ENCODE results near the gene MGAT5.

MGAT5 gene

DNA sequence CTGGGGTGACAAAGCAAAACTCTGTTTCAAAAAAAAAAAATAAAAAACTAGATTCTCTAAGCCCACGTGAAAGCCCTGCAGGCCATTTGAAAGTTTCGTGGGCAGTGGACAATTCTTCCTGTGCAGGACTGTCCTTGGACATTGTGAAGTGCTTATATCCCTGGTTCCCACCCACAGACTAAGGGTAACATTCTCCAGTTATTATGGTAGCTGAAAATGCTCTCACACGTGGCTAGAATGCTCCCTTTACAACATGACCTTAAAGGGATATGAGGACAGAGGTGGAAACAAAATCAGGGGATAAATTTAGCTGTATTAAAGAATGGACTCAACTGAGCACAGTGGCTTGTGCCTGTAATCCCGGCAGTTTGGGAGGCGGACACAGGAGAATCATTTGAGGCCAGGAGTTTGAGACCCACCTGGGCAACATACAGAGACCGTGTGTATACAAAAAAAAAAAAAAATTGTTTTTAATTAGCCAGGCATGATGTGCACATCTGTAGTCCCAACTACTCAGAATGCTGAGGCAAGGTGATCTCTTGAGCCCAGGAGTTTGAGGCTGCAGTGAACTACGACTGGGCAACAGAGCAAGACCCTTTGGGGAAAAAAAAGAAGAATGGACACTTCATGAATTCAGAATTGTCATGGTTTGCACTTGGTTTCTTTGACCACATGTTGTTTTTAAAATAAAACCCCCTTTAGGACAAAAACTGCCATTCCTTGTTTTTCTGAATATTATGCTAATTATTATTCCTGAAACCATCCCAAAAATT, 167.9 kb downstream of the MGAT5 start:
- no peak for DNase-seq (ENCODE audit: low spot score)

GRCh38 chr2:134425724-134426496, 172.0 kb downstream of the MGAT5 start:
- peak; percentile 63 for DNase-seq (ENCODE audit: low spot score)

DNA sequence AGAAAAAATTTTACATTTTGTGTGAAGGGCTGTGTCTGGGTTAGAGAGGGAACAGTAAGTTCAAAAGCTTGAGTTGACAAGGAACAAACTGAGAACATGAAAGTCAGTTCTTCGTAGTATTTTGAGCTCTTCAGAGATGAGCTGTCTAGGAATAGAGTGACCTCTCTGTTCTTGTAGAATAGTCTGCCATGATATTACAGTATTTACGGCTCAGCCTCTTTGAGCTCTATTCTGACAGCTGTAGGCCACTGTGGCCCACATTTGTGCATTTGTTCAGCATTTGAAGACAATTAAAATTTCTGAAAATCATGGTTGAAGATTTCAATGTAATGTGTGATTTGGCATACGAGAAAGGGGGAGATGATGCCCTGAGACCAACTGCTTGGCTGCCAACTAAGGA, 172.8 kb downstream of the MGAT5 start:
- no peak for DNase-seq (ENCODE audit: low spot score)

- DNase-seq (ENCODE audit: low spot score), result no peak
Measured at GRCh38 chr2:134429886-134430285, 176.0 kb downstream of the MGAT5 start.

DNA sequence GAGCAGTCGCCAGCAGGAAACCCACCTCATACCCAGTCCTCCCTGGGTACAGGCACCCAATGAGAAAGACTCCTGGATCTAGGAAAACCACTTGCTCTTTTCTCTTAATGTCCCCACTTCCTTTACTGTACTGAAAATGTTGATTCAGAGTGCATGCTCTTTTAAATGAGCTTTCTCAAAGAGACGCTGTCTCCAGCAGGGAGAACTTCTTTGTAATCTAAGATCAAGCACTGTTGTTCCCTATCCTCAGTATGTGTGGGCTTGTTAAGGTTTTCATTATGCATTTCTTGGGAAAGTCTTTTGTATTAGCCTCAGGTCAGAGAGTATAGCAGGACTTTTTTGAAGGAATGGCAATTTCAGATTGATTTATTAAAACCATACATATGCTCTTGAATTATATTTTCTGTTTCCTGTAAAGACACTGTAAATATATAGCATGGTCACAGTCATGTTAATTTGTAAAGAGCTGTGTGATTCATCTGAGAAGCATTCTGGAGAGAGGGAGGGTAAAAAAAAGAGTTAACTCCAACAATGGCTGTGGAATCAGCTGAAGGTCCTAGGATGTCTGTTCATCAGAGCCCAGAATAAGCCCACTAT, 178.1 kb downstream of the MGAT5 start:
- no peak for DNase-seq (ENCODE audit: low spot score)

DNA sequence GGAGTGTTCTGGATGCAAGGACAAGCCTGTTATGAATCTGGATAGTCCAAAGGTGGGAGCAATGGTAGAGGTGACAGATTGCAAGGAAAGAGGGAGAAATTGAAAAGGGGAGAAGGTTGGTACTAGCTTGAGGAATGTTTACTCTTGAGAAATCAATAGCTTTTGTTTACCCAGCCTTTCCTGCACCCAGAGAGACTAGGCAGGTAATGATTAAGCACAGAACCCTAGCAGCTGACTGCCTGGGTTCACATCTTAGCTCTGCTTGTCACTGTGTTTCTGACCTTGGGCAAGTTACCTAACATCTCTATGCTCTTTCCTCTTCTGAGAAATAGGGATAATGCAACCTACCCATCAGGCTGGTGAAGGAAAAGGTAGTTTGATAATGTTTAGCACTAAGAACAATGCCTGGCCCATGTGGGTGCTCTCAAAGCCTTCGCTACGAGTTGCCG, 178.6 kb downstream of the MGAT5 start:
- DNase-seq (ENCODE audit: low spot score), result no peak

DNA sequence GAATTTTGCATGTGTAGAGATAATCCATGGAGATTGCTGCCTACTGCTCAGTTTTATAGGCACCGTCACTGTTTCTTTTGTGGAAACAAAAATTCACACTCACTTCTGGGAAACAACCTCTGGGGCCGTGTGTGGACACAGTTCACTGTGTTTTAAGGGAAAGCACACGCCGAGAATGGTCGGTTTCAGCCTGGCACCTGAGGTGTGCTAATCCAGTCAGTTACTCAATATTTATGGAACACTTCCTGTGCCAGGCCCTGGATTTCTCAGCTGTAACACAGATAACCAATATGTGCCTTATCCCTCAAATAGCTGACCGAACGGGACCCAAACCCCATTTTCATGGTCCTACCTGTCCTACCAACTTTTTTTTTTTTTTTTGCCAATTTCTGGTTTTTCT, 179.6 kb downstream of the MGAT5 start:
- no peak for DNase-seq (ENCODE audit: low spot score)

DNA sequence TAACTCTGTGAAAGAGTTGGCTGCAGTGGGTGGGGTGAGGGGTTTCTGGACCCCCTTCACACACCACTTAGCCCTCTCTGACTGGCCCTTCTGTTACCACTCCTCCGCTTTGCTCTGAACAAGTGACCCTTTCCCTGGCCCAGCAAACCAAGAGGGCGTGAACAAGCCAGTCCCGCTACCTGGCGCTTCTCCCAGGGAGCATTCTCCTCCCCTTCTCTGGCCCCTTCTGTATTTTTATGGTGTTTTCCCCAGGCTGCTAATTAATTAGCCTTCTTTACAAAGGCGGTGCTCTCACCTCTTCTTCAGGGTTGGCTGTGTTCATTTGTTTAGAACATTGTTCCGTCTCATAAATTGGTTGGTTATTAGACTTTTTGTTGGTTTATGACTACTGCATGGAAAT, 180.1 kb downstream of the MGAT5 start:
- DNase-seq (ENCODE audit: low spot score), result no peak

DNA sequence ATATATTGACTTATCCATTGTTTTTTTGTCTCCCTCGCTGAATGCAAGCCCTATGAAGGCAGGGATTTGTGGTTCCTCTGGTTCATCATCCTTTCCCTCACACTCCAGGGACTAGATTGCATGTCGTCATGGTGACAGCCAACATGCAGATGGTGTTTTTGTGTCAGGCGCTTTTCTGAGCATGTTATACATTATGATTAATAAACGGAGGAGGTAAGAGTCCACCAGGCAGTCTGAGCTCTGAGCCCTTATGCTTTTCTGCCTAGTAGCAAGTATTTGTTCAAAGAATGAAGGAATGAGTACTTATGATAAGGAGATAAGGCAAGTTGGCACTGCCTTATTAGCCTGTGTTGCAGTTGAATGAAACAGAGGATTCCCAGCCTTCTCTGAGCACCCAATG, 181.6 kb downstream of the MGAT5 start:
- no peak for DNase-seq (ENCODE audit: low spot score)

GRCh38 chr2:134435936-134436335, 182.1 kb downstream of the MGAT5 start:
- DNase-seq (ENCODE audit: low spot score), result no peak

GRCh38 chr2:134436706-134437105, 182.8 kb downstream of the MGAT5 start:
- DNase-seq (ENCODE audit: low spot score), result peak; percentile 71

DNA sequence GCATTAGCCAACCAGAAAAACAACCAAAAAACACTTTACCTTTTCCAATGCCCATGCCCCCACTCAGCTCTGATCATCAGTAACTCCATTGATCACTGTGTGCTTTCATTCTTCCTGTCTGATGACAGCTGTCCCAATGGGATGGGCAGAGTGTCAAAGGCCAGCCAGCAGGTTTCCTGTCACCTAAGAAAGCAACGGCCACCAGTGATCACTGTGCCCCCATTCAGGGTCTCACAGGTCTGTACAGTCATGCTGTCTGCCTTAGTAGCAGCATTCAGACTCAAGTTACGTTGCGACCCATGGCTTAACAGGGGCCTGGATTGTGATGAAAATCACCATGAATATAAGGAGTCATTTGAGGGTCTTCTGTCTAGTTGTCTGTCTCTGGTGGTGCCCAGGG, 184.5 kb downstream of the MGAT5 start:
- DNase-seq (ENCODE audit: low spot score), result no peak

- DNase-seq (ENCODE audit: low spot score), result no peak
Measured at GRCh38 chr2:134440336-134440909, 186.6 kb downstream of the MGAT5 start.

DNA sequence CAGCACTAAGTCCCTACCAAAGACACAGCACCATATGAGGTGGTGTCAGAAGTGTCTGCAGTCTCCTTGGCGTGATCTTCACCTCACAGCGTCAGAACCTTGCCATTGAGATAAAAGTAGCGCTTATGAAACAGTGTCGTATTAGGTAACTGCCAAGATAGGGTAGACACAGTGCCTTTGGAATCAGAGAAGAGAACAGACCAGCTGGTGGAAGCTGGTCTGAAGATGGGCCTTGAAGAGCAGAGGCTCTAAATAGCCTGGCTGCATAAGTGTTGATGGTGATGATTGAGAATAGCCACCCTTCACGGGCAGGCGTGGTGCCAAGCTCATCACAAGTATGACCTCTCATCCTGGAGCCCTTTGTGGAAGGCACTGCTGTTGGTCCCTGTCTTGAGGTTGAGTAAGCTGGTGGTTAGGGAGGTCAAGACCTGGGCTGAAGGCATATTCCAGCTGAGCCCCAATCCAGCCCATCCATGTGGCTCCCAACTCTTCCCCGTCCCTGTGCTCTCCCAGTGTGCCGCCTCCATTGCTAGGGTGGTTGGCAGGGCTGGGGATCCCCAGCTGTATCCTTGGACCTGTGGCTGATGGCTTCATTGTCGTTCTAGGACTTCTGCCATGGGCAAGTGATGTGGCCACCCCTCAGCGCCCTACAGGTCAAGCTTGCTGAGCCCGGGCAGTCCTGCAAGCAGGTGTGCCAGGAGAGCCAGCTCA, 187.4 kb downstream of the MGAT5 start:
- no peak for DNase-seq (ENCODE audit: low spot score)

DNA sequence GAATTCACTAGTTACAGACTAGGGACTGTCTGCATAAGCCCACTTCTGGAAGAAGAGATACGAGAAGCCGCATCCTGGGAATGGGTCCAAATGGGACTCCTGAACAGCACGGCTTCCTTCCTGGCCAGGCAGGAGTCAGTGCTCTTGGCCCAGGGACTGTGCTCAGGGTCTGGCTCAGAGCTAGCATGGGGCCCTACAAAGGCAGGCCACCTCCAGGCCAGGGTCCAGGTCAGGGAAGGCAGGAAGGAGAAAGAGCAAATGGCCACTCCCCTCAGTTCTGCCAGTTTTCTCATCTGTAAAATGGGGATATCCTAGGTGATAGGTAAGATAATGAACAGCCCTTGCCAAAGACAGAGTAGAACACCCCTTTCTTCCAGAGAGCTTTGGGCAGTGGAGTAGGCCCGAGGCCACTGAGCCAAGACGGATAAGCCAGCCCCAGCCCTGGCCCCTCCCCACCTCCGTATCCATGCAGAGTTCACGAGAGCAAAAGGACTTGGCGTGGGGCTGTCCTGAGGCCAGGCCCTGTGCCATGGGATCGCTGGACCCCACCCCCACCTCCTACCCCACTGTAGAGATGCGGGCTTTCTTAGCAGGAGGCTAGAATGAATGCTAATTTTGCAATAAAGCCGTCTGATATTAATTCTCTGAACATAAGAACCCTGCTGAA, 190.1 kb downstream of the MGAT5 start:
- DNase-seq (ENCODE audit: low spot score), result no peak

GRCh38 chr2:134445116-134445515, 191.2 kb downstream of the MGAT5 start:
- no peak for DNase-seq (ENCODE audit: low spot score)

GRCh38 chr2:134445985-134446382, 192.1 kb downstream of the MGAT5 start:
- DNase-seq (ENCODE audit: low spot score), result no peak

GRCh38 chr2:134446383-134447017, 192.6 kb downstream of the MGAT5 start:
- DNase-seq (ENCODE audit: low spot score), result peak; percentile 91

- no peak for DNase-seq (ENCODE audit: low spot score)
Measured at GRCh38 chr2:134447669-134448068, 193.8 kb downstream of the MGAT5 start.

- DNase-seq (ENCODE audit: low spot score), result no peak
Measured at GRCh38 chr2:134448650-134449049, 194.8 kb downstream of the MGAT5 start.

DNA sequence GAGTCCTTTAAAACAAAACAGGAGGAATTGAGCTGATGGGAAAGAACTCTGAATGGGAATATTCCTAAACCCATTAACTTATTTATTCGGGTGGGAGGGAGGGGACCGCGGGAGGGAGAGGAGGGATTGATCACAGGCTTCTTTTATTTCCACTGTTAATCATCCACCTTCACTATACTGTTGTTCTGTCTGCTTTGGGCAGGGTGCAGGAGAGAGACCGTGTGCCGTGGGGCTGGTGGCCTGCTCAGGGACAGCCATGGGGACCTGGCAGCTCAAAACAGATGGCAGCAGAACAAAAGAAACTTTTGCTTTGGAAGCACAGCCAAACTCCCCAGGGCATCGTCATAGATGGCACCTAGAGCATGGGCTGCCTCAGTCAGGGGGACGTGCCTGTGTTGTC, 195.3 kb downstream of the MGAT5 start:
- no peak for DNase-seq (ENCODE audit: low spot score)
